Prostate gland (tissue), 2 donors: ENCODE measurements around the gene RGS18.

Source experiments
- POLR2A ChIP-seq: fragments of 450-650 bp; IDR thresholded peaks from one replicate; pipeline ENCODE4 v1.6.1; 2016; ENCODE audit warnings: antibody characterized with exemption, mild to moderate bottlenecking
- POLR2AphosphoS5 ChIP-seq: sonication (generic); formaldehyde crosslinking; IDR thresholded peaks from one replicate; pipeline ENCODE4 v1.6.1; 2017; ENCODE audit warnings: antibody characterized with exemption
- TF ChIP-seq, protein P1 (sequence below), 4 experiments: fragments of 200-600 bp in 2 of 4; fragments of 450-650 bp in 2 of 4; sonication (generic) in 2 of 4; IDR thresholded peaks; 1 replicate in 3 of 4; 2 replicates in 1 of 4; pipeline ENCODE4 v1.5.1; 2016 to 2019; ENCODE audit warnings: antibody characterized with exemption in 4 of 4, mild to moderate bottlenecking in 2 of 4, moderate library complexity in 2 of 4

DNA sequence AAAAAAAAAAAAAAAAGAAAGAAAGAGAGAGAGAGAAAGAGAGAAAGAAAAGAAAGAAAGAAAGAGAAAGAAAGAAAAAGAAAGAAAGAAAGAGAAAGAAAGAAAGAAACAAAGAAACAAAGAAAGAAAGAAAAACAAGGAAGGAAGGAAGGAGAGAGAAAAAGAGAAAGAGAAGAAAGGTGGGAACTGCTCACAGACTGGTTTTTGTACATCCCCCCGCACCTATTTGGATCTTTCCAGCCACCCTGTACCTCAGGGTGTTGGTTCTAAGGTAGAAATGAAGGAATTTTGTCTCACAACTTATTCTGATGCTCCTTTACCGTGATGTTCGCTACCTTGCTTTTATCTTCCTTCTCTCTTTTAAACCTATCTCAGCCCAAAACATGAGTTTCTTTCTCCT lies 43.3 kb upstream of the RGS18 start:
- TF ChIP-seq, protein P1, sequence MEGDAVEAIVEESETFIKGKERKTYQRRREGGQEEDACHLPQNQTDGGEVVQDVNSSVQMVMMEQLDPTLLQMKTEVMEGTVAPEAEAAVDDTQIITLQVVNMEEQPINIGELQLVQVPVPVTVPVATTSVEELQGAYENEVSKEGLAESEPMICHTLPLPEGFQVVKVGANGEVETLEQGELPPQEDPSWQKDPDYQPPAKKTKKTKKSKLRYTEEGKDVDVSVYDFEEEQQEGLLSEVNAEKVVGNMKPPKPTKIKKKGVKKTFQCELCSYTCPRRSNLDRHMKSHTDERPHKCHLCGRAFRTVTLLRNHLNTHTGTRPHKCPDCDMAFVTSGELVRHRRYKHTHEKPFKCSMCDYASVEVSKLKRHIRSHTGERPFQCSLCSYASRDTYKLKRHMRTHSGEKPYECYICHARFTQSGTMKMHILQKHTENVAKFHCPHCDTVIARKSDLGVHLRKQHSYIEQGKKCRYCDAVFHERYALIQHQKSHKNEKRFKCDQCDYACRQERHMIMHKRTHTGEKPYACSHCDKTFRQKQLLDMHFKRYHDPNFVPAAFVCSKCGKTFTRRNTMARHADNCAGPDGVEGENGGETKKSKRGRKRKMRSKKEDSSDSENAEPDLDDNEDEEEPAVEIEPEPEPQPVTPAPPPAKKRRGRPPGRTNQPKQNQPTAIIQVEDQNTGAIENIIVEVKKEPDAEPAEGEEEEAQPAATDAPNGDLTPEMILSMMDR (IDR thresholded peaks at IDR 0.05): no peak
- TF ChIP-seq POLR2A (no peak), POLR2AphosphoS5 (no peak)
